ENCODE measurements around the gene PARVB.

The PARVB gene

GRCh38 chr22:44133161-44133560, 109.1 kb downstream of the PARVB start:
- no peak for DNase-seq (ENCODE audit: low read depth in 2 of 2)

- DNase-seq (ENCODE audit: low read depth in 2 of 2), result no peak
Measured at GRCh38 chr22:44133901-44134571, 109.9 kb downstream of the PARVB start.

GRCh38 chr22:44136112-44136511, 112.0 kb downstream of the PARVB start:
- no peak for DNase-seq (ENCODE audit: low read depth in 2 of 2)

- no peak for DNase-seq (ENCODE audit: low read depth in 2 of 2)
Measured at GRCh38 chr22:44136786-44137185, 112.7 kb downstream of the PARVB start.

GRCh38 chr22:44137415-44137814, 113.3 kb downstream of the PARVB start:
- DNase-seq (ENCODE audit: low read depth in 2 of 2), result no peak

- no peak for DNase-seq (ENCODE audit: low read depth in 2 of 2)
Measured at GRCh38 chr22:44139773-44140172, 115.7 kb downstream of the PARVB start.

- no peak for DNase-seq (ENCODE audit: low read depth in 2 of 2)
Measured at GRCh38 chr22:44142421-44143104, 118.5 kb downstream of the PARVB start.

- no peak for DNase-seq (ENCODE audit: low read depth in 2 of 2)
Measured at GRCh38 chr22:44143105-44143474, 119.0 kb downstream of the PARVB start.

GRCh38 chr22:44143579-44143978, 119.5 kb downstream of the PARVB start:
- DNase-seq (ENCODE audit: low read depth in 2 of 2), result no peak

- DNase-seq (ENCODE audit: low read depth in 2 of 2), result no peak
Measured at GRCh38 chr22:44144046-44144569, 120.0 kb downstream of the PARVB start.

- DNase-seq (ENCODE audit: low read depth in 2 of 2), result no peak
Measured at GRCh38 chr22:44145544-44145943, 121.4 kb downstream of the PARVB start.

- DNase-seq (ENCODE audit: low read depth in 2 of 2), result no peak
Measured at GRCh38 chr22:44146088-44146861, 122.2 kb downstream of the PARVB start.

GRCh38 chr22:44147008-44147645, 123.0 kb downstream of the PARVB start:
- DNase-seq (ENCODE audit: low read depth in 2 of 2), result no peak

GRCh38 chr22:44147821-44148574, 123.9 kb downstream of the PARVB start:
- no peak for DNase-seq (ENCODE audit: low read depth in 2 of 2)

GRCh38 chr22:44151676-44152075, 127.6 kb downstream of the PARVB start:
- no peak for DNase-seq (ENCODE audit: low read depth in 2 of 2)

GRCh38 chr22:44153710-44154109, 129.6 kb downstream of the PARVB start:
- DNase-seq (ENCODE audit: low read depth in 2 of 2), result no peak

- no peak for DNase-seq (ENCODE audit: low read depth in 2 of 2)
Measured at GRCh38 chr22:44154436-44154942, 130.4 kb downstream of the PARVB start.

- no peak for DNase-seq (ENCODE audit: low read depth in 2 of 2)
Measured at GRCh38 chr22:44155115-44155514, 131.0 kb downstream of the PARVB start.

- no peak for DNase-seq (ENCODE audit: low read depth in 2 of 2)
Measured at GRCh38 chr22:44157916-44158618, 134.0 kb downstream of the PARVB start.

- DNase-seq (ENCODE audit: low read depth in 2 of 2), result no peak
Measured at GRCh38 chr22:44158816-44159215, 134.7 kb downstream of the PARVB start.

GRCh38 chr22:44159221-44159620, 135.1 kb downstream of the PARVB start:
- no peak for DNase-seq (ENCODE audit: low read depth in 2 of 2)

All from activated CD8-positive, alpha-beta memory T cell treated with anti-CD3 and anti-CD28 coated beads for 4 hours (primary cell).